Skeletal muscle satellite cell (primary cell): ENCODE measurements around the gene TMEM214.

Experiments
- H3K27me3 ChIP-seq: 2 replicates; pipeline ENCODE4 v1.7.0; 2013; ENCODE audit warnings: low read length; ENCODE audit not compliant: control insufficient read depth, insufficient read depth
- H3K36me3 ChIP-seq: 2 replicates; pipeline ENCODE4 v1.7.0; 2013; ENCODE audit warnings: mild to moderate bottlenecking, control low read depth, low read length; ENCODE audit not compliant: insufficient read depth
- H3K4me1 ChIP-seq: 2 replicates; pipeline ENCODE4 v1.7.0; 2013; ENCODE audit warnings: low read length; ENCODE audit not compliant: control insufficient read depth, insufficient read depth
- H3K4me2 ChIP-seq: 2 replicates; pipeline ENCODE4 v1.7.0; 2013; ENCODE audit warnings: mild to moderate bottlenecking, low read length
- H3K4me3 ChIP-seq: 2 replicates; pipeline ENCODE4 v1.7.0; 2013; ENCODE audit warnings: low read length
- H3K9ac ChIP-seq: 2 replicates; pipeline ENCODE4 v1.7.0; 2013; ENCODE audit warnings: mild to moderate bottlenecking, low read depth, low read length, moderate library complexity
- H3K9me3 ChIP-seq: replicated peaks from 2 replicates; pipeline ENCODE4 v1.7.0; 2013; ENCODE audit warnings: mild to moderate bottlenecking, control low read depth, low read length

Gene TMEM214

DNA sequence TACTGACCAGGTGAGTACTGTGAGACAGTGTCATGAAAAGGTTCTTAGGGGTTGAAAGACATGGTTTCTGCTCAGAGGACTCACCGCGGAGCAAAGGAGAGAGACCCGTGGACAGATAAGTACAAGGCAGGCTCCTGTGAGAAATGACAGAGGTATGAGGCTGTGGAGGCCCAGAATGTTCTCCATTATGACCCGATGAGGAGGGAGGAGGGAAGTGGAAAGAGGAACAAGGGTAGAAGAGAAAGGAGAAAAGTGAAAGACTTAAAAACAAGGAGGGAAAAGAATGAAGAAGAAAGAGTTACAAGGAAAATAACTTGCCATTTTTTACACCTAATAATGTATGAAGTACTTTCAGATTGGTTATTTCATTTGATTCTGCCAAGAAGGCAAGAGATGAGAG, 32.5 kb upstream of the TMEM214 start:
- Histone ChIP-seq H3K4me1 (peaks cover 5% of the 10 kb centered on the region), H3K4me2 (no peak overlapping the region), H3K9ac (no peak overlapping the region), H3K9me3 (no peaks in the 10 kb centered on the region), H3K27me3 (no peaks in the 10 kb centered on the region), H3K4me3 (no peak overlapping the region), H3K36me3 (no peaks in the 10 kb centered on the region)

DNA sequence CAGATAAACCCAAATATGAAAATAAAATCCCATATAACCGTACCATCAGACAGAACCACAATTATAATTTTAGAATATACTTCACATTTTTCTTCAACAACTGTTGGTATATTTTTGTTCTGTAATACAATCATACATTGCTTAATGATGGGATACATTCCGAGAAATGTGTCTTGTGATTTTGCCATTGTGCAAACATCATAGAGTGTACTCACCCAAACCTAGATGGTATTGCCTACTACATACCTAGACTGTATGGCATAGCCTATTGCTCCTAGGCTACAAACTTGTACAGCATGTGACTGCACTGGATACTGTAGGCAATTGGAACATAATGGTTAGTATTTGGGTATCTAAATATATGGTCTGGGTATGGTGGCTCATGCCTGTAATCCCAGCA, 31.8 kb upstream of the TMEM214 start:
- Histone ChIP-seq H3K9ac (no peak overlapping the region), H3K36me3 (no peaks in the 10 kb centered on the region), H3K4me3 (no peak overlapping the region), H3K9me3 (no peaks in the 10 kb centered on the region), H3K4me2 (no peak overlapping the region), H3K27me3 (no peaks in the 10 kb centered on the region), H3K4me1 (peaks cover 5% of the 10 kb centered on the region)

DNA sequence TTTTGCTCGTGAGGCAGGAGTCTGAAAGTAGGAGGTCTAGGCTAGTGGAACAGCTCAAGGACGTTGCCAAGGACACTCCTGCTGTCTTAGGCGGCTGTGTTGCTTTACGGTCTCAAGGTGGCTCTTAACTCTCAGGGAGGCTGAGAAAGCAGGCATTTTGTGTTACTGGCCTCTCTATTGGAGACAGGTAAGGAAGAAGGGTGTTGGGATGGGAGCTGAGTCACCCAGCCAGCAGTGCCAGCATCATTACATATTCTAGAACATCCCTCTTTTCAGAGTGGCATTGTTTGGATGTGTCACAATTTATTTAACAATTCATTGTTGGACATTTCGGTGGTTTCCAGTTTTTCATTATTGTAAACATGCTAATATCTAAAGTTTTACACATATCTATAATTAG, 30.8 kb upstream of the TMEM214 start:
- Histone ChIP-seq H3K4me3 (no peak overlapping the region), H3K36me3 (no peaks in the 10 kb centered on the region), H3K9ac (no peak overlapping the region), H3K4me1 (peaks cover 5% of the 10 kb centered on the region), H3K27me3 (no peaks in the 10 kb centered on the region), H3K4me2 (no peak overlapping the region), H3K9me3 (no peaks in the 10 kb centered on the region)

DNA sequence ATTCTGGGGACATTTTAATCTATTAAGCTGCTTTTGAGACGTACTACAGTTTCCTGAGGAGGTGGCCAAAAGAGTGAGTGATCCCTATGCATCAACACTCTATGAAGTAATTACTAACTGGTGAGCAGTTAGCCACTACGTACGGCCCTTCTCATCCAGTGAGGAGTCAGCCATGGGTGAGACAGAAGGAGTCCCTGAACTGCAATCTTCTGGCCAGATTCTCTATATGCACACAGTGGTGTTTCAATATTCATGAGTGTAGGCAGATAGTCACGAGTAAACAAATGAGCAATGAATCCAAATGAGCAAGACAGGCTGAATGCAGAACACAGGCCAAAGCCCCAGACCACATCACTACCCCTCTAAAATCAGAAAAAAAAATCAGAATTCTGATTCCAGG, 29.8 kb upstream of the TMEM214 start:
- Histone ChIP-seq H3K36me3 (no peaks in the 10 kb centered on the region), H3K9me3 (no peaks in the 10 kb centered on the region), H3K4me1 (peaks cover 5% of the 10 kb centered on the region), H3K9ac (no peak overlapping the region), H3K4me2 (no peak overlapping the region), H3K4me3 (no peak overlapping the region), H3K27me3 (no peaks in the 10 kb centered on the region)

DNA sequence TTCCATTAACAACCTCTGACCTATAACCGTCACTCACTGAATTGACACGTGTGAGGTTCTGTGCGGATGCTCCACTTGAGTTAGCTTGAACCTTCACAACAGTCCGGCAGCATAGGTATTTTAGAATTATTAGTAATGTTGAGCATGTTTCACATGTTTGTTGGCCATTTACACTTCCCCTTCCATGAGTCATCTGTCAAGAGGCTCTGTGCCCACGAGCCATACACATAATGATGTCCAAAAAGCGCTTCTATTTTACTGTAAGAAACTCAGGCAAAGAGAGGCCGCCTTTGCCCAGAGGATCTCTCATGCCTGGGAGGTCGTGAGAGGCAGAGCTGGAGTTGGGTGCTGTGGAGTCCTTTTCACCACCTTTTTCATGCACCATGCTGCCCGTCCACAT, 28.9 kb upstream of the TMEM214 start:
- Histone ChIP-seq H3K9ac (no peak overlapping the region), H3K4me1 (peaks cover 5% of the 10 kb centered on the region), H3K27me3 (no peaks in the 10 kb centered on the region), H3K4me3 (no peak overlapping the region), H3K4me2 (no peak overlapping the region), H3K36me3 (no peaks in the 10 kb centered on the region), H3K9me3 (no peaks in the 10 kb centered on the region)

DNA sequence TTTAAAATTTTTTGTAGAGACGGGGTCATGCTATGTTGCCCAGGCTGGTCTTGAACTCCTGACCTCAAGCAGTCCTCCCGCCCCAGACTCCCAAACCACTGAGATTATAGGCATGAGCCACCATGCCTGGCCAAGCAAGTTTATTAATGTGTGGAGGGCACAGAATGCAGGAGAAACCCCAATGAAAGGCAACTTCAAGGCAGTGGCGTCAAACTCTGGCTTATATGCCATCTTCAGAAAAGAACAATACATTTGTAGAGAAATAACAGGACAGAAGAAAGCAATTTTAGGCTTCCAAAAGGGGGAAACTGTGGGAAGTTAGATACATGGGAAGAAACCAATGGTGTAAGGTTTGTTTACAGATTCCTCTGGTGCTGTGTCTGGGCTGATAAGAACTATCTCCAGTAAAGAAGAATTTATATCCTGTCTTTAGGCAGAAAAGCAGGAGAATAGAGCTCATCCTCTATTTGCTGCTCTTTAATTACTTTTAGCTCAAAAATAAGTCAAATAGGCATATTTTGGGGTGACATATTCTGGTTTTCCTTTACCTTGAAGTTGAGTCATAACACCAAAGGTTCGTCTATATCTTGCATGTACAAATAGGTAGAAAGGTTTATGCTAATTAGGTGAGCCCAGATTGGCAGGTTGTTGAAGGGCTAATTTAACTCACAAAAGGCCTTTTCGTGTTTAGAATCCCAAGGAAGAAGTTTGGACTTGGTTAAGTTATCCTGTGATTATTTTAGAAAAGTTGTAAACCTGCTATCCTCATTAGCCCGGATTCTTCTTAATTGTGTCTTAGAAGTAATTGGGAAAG, 26.0 kb upstream of the TMEM214 start:
- no peak overlapping the region for H3K9ac ChIP-seq
- H3K27me3 ChIP-seq: no peaks in the 10 kb centered on the region
- no peak overlapping the region for H3K4me2 ChIP-seq
- no peak overlapping the region for H3K4me3 ChIP-seq
- no peaks in the 10 kb centered on the region for H3K36me3 ChIP-seq
- H3K4me1 ChIP-seq: peaks cover 16% of the 10 kb centered on the region
- H3K9me3 ChIP-seq: no peaks in the 10 kb centered on the region

DNA sequence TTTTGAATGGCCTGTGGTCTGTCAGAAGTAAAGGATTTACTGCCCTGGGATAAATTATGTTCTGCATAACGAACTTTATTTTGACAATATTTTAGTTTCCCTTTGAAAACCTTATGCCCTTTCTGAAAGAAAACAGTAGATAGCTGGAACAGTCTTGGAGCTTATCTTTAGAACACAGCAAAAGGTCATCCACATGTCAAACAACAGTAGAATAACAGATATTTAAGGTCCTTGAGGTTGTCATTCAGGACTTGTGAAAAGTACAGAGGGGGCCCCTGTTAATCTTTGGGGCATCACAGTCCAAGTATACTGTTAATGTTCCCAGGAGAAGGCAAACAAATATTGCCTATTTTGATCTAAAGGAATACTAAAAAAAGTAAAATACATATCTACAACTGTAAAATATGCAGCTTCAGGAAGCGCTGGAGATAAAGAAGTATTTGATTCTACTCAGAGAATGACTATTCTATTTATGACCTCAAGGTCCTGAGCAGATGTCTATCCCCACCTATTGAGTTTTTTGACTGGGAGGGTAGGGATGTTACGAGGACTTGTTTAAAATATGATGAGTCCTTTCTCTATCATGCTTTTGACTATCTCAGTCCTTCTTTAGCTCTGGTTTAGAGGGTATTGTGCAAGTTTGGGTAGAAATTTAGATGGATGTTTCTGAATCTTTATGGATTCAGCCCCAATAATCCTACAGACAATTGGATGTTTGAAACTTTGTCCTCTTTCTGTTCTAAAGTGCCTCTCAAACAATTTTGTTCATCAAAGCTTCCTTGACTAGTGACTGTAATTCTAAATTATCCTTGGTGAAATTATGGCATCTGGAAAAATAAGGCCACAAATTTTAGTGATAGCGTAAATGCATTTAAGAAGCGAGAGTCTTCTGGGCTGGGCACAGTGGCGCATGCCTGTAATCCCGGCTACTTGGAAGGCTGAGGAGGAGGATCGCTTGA, 25.1 kb upstream of the TMEM214 start:
- Histone ChIP-seq H3K36me3 (no peaks in the 10 kb centered on the region), H3K4me1 (peaks cover 16% of the 10 kb centered on the region), H3K9ac (no peak overlapping the region), H3K27me3 (no peaks in the 10 kb centered on the region), H3K4me2 (no peak overlapping the region), H3K9me3 (no peaks in the 10 kb centered on the region), H3K4me3 (no peak overlapping the region)

DNA sequence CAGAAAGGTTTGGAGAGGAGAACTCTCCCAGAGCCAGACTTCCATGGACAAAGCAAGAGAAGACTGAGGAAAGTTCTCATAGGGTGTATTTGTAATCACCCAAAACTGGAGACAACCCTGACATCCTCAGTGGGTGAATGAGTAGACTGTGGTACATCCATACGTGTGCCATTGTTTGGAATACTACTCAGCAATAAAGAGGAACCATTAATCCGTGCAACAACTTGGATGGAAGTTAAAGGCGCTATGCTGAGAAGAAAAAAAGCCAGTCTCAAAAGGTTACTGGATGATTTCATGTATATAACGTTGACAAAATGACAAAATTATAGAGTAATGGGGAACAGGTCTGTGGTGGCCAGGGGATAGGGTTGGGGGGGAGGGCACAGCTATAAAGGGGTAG, 24.1 kb upstream of the TMEM214 start:
- no peaks in the 10 kb centered on the region for H3K27me3 ChIP-seq
- no peak overlapping the region for H3K4me3 ChIP-seq
- H3K9ac ChIP-seq: no peak overlapping the region
- no peak overlapping the region for H3K4me2 ChIP-seq
- no peaks in the 10 kb centered on the region for H3K36me3 ChIP-seq
- H3K9me3 ChIP-seq: no peaks in the 10 kb centered on the region
- peaks cover 15% of the 10 kb centered on the region for H3K4me1 ChIP-seq

DNA sequence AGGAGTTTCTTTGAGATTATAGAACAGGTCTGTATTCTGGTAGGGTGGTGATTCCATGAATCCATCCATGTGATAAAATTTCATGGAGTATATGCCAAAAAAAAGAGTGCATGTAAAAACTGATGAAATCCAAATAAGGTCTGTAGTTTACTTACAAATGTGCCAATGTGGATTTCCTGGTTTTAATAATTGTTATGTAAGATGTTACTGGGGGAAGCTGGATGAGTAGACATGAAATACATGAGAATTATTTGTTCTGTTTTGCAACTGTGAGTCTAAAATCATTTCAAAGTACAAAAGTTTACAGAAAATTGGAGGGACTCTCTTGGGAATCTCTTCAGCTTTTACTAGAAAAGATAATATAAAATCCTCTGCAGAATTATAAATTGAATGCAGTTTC, 23.7 kb upstream of the TMEM214 start:
- Histone ChIP-seq H3K9me3 (no peaks in the 10 kb centered on the region), H3K4me1 (peaks cover 11% of the 10 kb centered on the region), H3K4me3 (no peak overlapping the region), H3K27me3 (no peaks in the 10 kb centered on the region), H3K36me3 (no peaks in the 10 kb centered on the region), H3K9ac (no peak overlapping the region), H3K4me2 (no peak overlapping the region)

DNA sequence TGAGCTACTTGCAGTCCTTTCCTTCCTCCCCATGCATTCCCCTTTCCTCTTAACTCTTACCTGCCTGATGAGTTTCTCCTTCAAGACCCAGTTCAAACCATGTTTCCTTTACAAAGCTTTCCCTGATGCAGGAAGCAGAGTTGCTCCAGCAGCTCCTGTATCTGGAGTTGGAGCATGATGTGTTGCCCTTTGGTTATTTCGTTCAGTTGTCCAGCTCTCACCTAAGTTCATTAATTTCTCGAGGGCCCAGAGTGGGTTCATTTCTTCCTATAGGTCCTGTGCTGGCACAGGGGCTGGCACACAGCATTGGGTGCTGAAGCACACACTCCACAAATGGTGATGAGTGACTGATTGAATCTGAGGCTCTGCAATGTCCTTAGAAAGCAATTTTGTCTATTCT, 23.0 kb upstream of the TMEM214 start:
- Histone ChIP-seq H3K9ac (no peak overlapping the region), H3K9me3 (no peaks in the 10 kb centered on the region), H3K4me2 (no peak overlapping the region), H3K27me3 (no peaks in the 10 kb centered on the region), H3K4me1 (peaks cover 11% of the 10 kb centered on the region), H3K4me3 (no peak overlapping the region), H3K36me3 (no peaks in the 10 kb centered on the region)

DNA sequence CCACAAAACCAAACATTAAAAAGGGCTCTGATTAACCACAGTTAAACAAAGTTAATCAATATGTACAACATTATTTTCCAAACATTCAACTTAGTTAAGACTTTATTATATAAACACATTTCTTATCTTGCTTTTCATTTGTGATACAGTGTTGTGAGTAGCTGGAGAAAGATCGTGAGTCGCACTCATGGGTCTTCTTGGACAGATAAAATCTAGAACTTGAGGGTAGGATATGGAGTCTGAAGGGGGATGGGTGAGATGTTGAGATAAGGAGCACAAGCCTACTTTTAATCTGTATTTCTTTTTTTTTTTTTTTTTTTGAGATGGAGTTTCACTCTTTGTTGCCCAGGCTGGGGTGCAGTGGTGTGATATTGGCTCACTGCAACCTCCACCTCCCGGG, 22.6 kb upstream of the TMEM214 start:
- Histone ChIP-seq H3K36me3 (no peaks in the 10 kb centered on the region), H3K9me3 (no peaks in the 10 kb centered on the region), H3K9ac (no peak overlapping the region), H3K4me2 (no peak overlapping the region), H3K4me1 (peaks cover 13% of the 10 kb centered on the region), H3K27me3 (no peaks in the 10 kb centered on the region), H3K4me3 (no peak overlapping the region)
